IMR-90 (cell line): ENCODE data around the gene BMP10.

Experiments
- MAFK ChIP-seq: IDR thresholded peaks from 2 replicates; pipeline ENCODE4 v1.6.1; 2012; ENCODE audit warnings: low read depth, low read length, improper control_type of control experiment
- TF ChIP-seq, protein P1 (sequence below): conservative IDR thresholded peaks from 2 replicates; pipeline ENCODE4 v1.5.1; 2012; ENCODE audit warnings: mild to moderate bottlenecking, low read depth, low read length, improper control_type of control experiment

DNA sequence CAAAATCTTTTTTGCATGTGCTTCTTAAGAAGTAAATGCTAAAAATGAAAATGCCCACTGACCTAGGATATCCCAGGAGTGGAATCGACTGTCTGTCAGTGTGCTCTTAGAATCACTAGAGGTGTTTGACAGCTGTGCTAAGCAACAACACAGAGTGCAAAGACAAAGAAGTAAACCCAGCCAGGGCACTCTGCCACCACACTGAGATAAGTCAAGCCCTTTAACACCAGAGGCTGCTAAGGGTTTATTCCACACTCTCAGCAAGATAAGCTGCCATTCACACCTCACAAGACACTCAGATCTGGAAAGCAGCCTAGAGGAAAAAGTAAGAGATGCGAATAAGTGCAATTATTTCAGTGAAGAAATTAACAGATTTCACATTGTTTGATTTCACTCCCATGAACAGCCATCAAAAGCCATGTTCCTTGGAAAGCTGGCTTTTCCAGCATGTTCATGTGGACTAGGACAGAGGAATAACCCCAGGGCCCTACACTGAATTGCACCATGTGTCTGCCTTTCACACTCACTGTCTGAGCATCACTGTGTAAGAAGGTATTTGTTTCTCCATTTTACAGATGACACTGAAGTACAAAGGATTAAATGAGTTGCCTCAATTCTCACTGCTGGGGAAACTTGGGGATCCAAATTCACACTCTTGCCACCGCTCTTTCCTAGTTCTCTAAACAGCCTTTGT is 6.0 kb upstream of the BMP10 start:
- TF ChIP-seq MAFK = no peak
- TF ChIP-seq, protein P1, sequence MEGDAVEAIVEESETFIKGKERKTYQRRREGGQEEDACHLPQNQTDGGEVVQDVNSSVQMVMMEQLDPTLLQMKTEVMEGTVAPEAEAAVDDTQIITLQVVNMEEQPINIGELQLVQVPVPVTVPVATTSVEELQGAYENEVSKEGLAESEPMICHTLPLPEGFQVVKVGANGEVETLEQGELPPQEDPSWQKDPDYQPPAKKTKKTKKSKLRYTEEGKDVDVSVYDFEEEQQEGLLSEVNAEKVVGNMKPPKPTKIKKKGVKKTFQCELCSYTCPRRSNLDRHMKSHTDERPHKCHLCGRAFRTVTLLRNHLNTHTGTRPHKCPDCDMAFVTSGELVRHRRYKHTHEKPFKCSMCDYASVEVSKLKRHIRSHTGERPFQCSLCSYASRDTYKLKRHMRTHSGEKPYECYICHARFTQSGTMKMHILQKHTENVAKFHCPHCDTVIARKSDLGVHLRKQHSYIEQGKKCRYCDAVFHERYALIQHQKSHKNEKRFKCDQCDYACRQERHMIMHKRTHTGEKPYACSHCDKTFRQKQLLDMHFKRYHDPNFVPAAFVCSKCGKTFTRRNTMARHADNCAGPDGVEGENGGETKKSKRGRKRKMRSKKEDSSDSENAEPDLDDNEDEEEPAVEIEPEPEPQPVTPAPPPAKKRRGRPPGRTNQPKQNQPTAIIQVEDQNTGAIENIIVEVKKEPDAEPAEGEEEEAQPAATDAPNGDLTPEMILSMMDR = no peak
